Activated CD4-positive, alpha-beta memory T cell treated with anti-CD3 and anti-CD28 coated beads for 36 hours (primary cell): Measurements from ENCODE around the gene GLB1L2. TPM values are rescaled to one million over a fixed set of nuclear protein-coding genes. Genes with fewer than 3 reads are reported as not detected.

Source experiments
- CTCF ChIA-PET: fragments of 350-600 bp; sonication (Branson Sonifier 250); formaldehyde crosslinking; loops from one replicate; lab custom pipeline; 2021; ENCODE audit warnings: antibody characterized with exemption, inconsistent platforms; lab: Charles Lee
- POLR2A ChIA-PET: fragments of 350-600 bp; sonication (Branson Sonifier 250); formaldehyde crosslinking; loops from one replicate; lab custom pipeline; 2021; ENCODE audit warnings: antibody characterized with exemption; lab: Charles Lee
- DNase-seq: peaks from one replicate; pipeline ENCODE4 v3.0.0-alpha.2; 2020
- H3K27ac Mint-ChIP-seq: one replicate; pipeline ENCODE4 v1.8.0; 2021; ENCODE audit warnings: mixed read lengths
- H3K27me3 Mint-ChIP-seq: one replicate; pipeline ENCODE4 v1.8.0; 2021; ENCODE audit warnings: mixed read lengths
- H3K36me3 Mint-ChIP-seq: one replicate; pipeline ENCODE4 v1.8.0; 2021; ENCODE audit warnings: mixed read lengths
- H3K4me1 Mint-ChIP-seq: one replicate; pipeline ENCODE4 v1.8.0; 2021; ENCODE audit warnings: low read depth, mixed read lengths
- H3K4me3 Mint-ChIP-seq: one replicate; pipeline ENCODE4 v1.8.0; 2021; ENCODE audit warnings: mild to moderate bottlenecking, mixed read lengths
- H3K9me3 Mint-ChIP-seq: one replicate; pipeline ENCODE4 v1.8.0; 2021; ENCODE audit warnings: mixed read lengths
- intact Hi-C: fragments of 100-400 bp; cut with micrococcal nuclease; formaldehyde crosslinking; loops from one replicate; pipeline ENCODE4 v1.15.1; 2023
- total RNA-seq, 2 experiments: library from RNA; stranded (reverse); gene quantifications; one replicate each; pipeline ENCODE4 v1.2.3, GENCODE V29; 2021

Gene GLB1L2
- total RNA-seq, 2 experiments from 2014 or later, result 3.8 to 4.1 TPM

DNA sequence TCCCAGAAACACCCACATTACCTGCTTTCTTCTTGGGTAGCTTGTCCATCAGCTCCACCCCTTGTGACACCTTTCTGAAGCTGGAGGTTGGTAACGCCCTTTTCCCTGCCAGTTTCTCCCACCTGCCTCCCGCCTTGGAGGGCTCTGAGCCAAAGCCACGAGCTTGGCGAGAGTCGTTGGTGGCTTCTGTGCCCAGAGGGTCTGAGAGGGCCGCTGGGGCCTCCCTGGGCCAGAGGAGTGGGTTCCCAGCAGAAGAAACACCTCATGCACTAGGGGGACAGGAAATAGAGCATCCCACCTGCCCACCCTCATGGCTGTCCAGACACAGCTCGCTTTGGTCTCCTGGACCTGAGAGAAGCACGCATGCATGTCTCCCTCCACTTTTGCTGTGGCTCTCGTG is 42.4 kb downstream of the GLB1L2 start:
- H3K4me3 Mint-ChIP-seq, result no peak overlapping the region
- CTCF ChIA-PET, result no interaction called here
- POLR2A ChIA-PET, result no interaction called here

DNA sequence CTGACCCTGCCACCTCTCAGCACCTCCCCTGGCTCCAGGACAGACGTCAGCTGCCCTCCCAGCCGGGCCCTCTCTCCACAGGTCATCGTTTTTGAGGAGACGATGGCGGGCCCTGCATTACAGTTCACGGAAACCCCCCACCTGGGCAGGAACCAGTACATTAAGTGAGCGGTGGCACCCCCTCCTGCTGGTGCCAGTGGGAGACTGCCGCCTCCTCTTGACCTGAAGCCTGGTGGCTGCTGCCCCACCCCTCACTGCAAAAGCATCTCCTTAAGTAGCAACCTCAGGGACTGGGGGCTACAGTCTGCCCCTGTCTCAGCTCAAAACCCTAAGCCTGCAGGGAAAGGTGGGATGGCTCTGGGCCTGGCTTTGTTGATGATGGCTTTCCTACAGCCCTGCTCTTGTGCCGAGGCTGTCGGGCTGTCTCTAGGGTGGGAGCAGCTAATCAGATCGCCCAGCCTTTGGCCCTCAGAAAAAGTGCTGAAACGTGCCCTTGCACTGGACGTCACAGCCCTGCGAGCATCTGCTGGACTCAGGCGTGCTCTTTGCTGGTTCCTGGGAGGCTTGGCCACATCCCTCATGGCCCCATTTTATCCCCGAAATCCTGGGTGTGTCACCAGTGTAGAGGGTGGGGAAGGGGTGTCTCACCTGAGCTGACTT is 43.2 kb downstream of the GLB1L2 start:
- POLR2A ChIA-PET, result no interaction called here
- H3K36me3 Mint-ChIP-seq, result no peaks in the 10 kb centered on the region

More for the DNA sequence above, 42.4 kb downstream of the GLB1L2 start:
- Mint-ChIP-seq H3K4me1 (no peaks in the 10 kb centered on the region), H3K36me3 (no peaks in the 10 kb centered on the region), H3K27ac (no peak overlapping the region), H3K27me3 (no peaks in the 10 kb centered on the region), H3K9me3 (no peaks in the 10 kb centered on the region)
- intact Hi-C loops, result no loop called here
- no peak for DNase-seq

DNA sequence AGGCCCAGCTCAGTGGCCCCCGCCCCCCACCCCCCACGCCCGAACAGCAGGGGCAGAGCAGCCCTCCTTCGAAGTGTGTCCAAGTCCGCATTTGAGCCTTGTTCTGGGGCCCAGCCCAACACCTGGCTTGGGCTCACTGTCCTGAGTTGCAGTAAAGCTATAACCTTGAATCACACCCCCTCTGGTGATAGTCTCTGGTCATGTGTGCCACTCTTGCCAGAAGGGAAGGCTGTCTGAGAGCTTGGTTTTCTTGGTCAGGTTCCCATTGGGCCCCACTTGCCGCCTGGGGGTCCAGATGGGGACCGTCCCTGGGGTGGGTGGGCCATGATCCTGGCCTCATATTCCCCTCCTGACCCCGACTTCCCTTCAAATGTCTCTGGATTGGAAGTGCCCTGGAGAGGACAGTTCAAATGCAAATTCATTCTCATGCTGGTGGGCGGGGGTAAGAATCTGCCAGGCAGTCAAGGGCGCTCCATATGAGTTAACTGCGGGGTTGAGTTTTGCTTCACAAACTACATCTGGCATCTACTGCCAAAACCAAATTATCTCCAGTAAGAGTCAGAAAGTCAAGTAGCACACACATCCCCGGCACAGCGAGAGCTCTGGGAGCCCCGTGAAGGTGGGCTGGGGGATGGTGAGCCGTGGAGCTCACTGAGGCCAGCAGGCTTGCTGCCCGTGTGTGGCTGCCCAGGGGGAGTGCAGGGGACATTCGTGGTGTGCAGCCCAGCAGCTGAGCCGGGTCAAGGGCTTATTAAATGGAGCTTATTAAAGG is 44.5 kb downstream of the GLB1L2 start:
- Mint-ChIP-seq H3K4me1 (no peaks in the 10 kb centered on the region), H3K4me3 (no peak overlapping the region), H3K36me3 (no peaks in the 10 kb centered on the region), H3K27me3 (no peaks in the 10 kb centered on the region), H3K9me3 (no peaks in the 10 kb centered on the region), H3K27ac (no peak overlapping the region)
- POLR2A ChIA-PET, result interaction anchor here (0.6 kb wide), 1 partner anchor 242 kb away, joined by 3 read pairs; no protein-coding TSS in a partner anchor
- intact Hi-C loops, result no loop called here
- CTCF ChIA-PET, result no interaction called here
- DNase-seq, result no peak

More for the DNA sequence above, 43.2 kb downstream of the GLB1L2 start:
- CTCF ChIA-PET, result no interaction called here
- Mint-ChIP-seq H3K9me3 (no peaks in the 10 kb centered on the region), H3K27me3 (no peaks in the 10 kb centered on the region), H3K4me3 (no peak overlapping the region), H3K27ac (no peak overlapping the region), H3K4me1 (no peaks in the 10 kb centered on the region)
- intact Hi-C loops, result no loop called here
- no peak for DNase-seq

DNA sequence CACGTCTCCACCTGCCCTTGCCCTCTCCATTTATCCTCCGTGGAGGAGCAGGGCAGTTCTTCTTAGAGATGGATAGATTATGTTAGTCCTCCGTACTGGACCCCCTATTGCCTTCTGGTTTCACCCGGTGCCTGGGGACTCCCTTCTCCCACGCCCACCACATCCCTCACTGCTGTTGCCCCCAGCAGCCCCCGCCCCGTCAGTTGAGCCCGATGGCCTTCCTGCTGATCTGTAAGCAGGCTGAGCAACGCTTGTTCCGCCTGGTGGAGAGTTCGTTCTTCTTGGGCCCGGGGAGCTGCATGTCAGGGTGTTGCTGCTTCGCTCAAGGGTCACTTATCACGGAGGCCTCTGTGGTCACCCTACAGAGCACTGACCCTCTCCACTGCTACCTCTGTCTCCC is 46.1 kb downstream of the GLB1L2 start:
- DNase-seq, result no peak
- intact Hi-C loops, result no loop called here
- Mint-ChIP-seq H3K36me3 (no peaks in the 10 kb centered on the region), H3K27me3 (no peaks in the 10 kb centered on the region), H3K4me3 (no peak overlapping the region), H3K4me1 (no peaks in the 10 kb centered on the region), H3K9me3 (no peaks in the 10 kb centered on the region), H3K27ac (no peak overlapping the region)
- CTCF ChIA-PET, result no interaction called here
- POLR2A ChIA-PET, result no interaction called here

DNA sequence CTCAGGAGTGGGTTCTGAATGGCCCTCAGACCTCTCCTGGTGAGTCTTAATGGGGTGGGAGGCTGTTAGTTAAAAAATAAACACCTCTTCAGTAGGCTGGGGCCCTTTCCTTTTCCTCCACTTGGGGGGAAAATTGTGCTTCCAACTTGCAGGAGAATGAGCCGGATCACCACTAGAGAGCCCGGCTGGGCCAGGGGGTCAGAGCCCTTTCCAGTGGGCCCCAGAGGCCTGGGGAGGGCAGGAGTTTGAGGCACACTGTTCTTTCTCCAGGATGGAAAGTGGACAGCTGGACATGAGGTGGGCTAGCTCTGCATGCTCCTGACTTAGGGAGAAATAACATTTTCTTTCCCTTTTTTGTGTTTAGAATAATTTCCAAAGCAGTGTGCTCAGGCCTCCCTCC is 47.5 kb downstream of the GLB1L2 start:
- H3K4me1 Mint-ChIP-seq, result no peaks in the 10 kb centered on the region
- peaks cover 3% of the 10 kb centered on the region for H3K27me3 Mint-ChIP-seq
- H3K4me3 Mint-ChIP-seq, result no peak overlapping the region
- ChIA-PET CTCF (no interaction called here), POLR2A (no interaction called here)
- H3K9me3 Mint-ChIP-seq, result no peaks in the 10 kb centered on the region
- no peak overlapping the region for H3K27ac Mint-ChIP-seq
- intact Hi-C loops, result no loop called here
- DNase-seq, result no peak
- H3K36me3 Mint-ChIP-seq, result no peaks in the 10 kb centered on the region

DNA sequence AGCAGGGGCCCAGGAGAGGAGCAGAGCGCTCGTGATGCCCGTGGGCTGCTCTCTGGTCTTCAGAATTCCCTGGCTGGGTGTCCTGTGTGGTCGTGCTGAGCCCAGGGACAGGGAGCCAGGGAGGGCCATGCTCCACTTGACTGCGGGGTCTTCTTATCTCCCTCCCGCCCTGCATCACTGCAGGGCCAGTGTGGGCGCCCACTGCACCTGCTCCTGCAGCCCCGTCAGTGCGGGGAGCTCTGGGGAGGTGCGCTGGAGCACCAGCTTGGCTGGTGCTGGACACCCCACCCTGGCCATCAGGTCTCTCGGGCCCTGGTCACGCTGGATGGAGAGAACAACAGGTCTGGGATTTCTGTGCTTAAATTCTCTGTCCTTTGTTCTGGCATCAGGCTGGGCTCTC is 48.4 kb downstream of the GLB1L2 start:
- H3K27me3 Mint-ChIP-seq, result peaks cover 7% of the 10 kb centered on the region
- intact Hi-C loops, result no loop called here
- CTCF ChIA-PET, result no interaction called here
- H3K9me3 Mint-ChIP-seq, result no peaks in the 10 kb centered on the region
- POLR2A ChIA-PET, result no interaction called here
- H3K4me1 Mint-ChIP-seq, result peaks cover under 1% of the 10 kb centered on the region
- H3K4me3 Mint-ChIP-seq, result no peak overlapping the region
- no peak for DNase-seq
- no peak overlapping the region for H3K27ac Mint-ChIP-seq
- H3K36me3 Mint-ChIP-seq, result no peaks in the 10 kb centered on the region

DNA sequence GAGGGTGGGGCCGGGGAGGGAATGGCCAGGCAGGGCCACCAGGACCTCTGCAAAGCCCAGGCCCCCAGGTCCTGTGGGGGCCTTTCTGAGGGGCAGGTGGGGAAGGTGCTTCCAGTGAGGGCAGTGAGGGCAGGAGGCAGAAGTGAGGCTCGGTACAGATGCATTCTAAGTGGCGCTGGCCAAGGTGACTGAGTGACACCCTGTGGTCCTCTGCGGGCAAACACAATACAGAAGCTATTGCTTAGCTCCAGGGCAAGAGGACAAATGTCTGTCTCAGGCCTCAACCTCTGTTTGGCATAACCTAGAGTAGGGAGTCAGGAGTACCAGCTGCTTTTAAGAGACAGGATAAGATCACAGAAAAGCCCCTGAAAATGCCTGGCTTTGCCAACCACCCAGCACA is 49.0 kb downstream of the GLB1L2 start:
- CTCF ChIA-PET, result no interaction called here
- no peak overlapping the region for H3K4me3 Mint-ChIP-seq
- H3K27ac Mint-ChIP-seq, result no peak overlapping the region
- POLR2A ChIA-PET, result no interaction called here
- H3K36me3 Mint-ChIP-seq, result no peaks in the 10 kb centered on the region
- intact Hi-C loops, result no loop called here
- H3K27me3 Mint-ChIP-seq, result peaks cover 10% of the 10 kb centered on the region
- DNase-seq, result no peak
- peaks cover 6% of the 10 kb centered on the region for H3K4me1 Mint-ChIP-seq
- no peaks in the 10 kb centered on the region for H3K9me3 Mint-ChIP-seq

DNA sequence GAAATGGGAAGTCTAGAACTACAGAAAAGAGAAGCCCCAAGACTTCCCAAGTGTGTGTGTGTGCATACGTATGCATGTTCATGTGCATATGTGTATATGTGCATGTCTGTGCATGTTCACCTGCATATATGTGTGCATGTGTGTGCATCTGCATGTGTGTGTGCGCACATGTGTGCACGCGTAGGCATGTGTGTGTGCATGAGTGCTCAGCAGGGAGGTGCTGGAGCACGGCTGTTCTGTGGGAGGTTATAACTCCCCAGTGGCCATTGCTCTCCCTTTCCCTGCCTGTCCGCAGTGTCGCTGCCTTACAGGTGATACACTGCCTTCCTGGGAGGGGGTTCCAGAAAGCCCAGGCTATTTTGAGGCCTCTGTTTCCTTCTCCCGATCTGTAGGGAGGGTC is 50.5 kb downstream of the GLB1L2 start:
- no peaks in the 10 kb centered on the region for H3K9me3 Mint-ChIP-seq

DNA sequence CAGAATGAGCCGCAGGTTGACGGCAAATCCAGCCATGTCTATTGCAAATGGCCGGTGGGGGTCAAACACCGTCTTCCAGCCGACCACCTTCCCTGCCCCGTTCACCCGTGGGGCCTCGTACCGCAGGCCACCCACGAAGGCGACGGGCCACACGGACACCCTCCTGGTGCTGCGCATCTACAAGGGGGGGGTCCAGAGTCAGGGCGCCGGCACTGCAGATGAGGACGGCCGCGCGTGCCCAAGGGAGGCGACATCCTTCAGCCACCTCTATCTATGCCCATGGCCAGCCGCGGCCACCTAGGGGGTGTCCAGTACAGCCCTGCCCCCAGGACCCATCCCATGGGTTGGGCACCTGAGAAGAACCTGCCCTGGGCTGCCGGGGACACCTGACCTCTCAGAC is 51.0 kb downstream of the GLB1L2 start:
- POLR2A ChIA-PET, result no interaction called here
- Mint-ChIP-seq H3K4me1 (peaks cover 21% of the 10 kb centered on the region), H3K4me3 (no peak overlapping the region), H3K36me3 (no peaks in the 10 kb centered on the region), H3K27me3 (peaks cover 19% of the 10 kb centered on the region), H3K9me3 (no peaks in the 10 kb centered on the region), H3K27ac (no peak overlapping the region)
- intact Hi-C loops, result no loop called here
- CTCF ChIA-PET, result no interaction called here
- no peak for DNase-seq

More for the DNA sequence above, 50.5 kb downstream of the GLB1L2 start:
- Mint-ChIP-seq H3K36me3 (no peaks in the 10 kb centered on the region), H3K4me1 (peaks cover 20% of the 10 kb centered on the region), H3K27me3 (peaks cover 19% of the 10 kb centered on the region), H3K27ac (no peak overlapping the region), H3K4me3 (no peak overlapping the region)
- CTCF ChIA-PET, result no interaction called here
- intact Hi-C loops, result no loop called here
- POLR2A ChIA-PET, result no interaction called here
- no peak for DNase-seq

DNA sequence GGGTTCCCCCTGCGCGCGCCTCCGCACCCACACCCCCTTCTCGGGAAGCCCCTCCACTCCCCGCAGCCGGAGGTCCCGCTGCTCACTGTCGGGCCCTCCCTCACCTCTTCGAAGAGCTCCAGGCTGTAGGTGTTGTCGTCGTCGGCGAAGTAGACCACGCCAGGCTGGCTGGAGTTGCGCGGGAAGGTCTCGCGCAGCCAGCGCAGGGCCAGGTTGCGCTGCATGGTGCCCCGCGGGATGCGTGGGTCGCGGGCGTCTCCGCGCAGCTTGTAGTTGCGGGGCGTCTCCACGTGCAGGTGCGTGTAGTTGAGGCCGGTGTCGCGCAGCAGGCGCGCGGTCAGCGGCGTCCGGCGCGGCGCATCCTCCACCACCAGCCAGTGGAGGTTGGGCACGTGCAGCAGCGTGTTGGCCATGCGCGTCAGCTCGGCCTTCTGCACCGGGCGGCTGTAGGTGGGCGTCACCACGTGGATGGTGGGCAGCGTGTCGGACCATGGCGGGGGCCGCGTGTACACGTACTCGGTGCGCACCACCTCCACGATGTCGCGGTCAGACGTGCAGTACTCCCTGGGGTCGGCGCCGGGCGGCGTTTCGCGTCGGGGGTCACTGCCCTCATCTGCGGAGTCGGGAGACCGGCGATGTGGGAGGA is 51.9 kb downstream of the GLB1L2 start:
- H3K27ac Mint-ChIP-seq, result no peak overlapping the region
- H3K27me3 Mint-ChIP-seq, result peaks cover 25% of the 10 kb centered on the region
- intact Hi-C loops, result no loop called here
- no peaks in the 10 kb centered on the region for H3K36me3 Mint-ChIP-seq
- H3K4me3 Mint-ChIP-seq, result no peak overlapping the region
- H3K4me1 Mint-ChIP-seq, result peaks cover 21% of the 10 kb centered on the region
- no peaks in the 10 kb centered on the region for H3K9me3 Mint-ChIP-seq
- DNase-seq, result no peak
- ChIA-PET CTCF (no interaction called here), POLR2A (no interaction called here)

DNA sequence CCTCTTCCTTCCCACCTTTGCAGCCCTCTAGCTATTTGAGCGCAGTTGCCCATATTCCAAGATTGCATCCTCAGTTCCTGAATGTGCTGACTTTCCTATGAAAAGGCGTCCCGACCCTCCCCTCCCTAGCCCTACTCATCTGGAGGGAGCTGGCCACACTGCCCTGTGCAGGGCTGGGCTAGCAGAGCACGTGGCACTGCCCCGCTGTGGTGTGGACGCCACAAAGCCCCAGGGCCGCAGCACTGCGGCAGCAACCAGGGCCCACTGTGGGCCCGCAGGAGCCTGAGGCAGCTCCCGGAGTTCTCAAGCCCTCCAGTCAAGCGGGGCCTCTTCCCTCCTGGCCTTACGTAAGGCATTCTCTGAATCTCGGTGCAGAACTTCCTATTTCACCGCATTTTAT is 52.6 kb downstream of the GLB1L2 start:
- Mint-ChIP-seq H3K36me3 (no peaks in the 10 kb centered on the region), H3K4me3 (no peak overlapping the region), H3K27ac (no peak overlapping the region), H3K9me3 (no peaks in the 10 kb centered on the region), H3K27me3 (peaks cover 25% of the 10 kb centered on the region), H3K4me1 (peaks cover 21% of the 10 kb centered on the region)
- DNase-seq, result no peak
- ChIA-PET POLR2A (no interaction called here), CTCF (no interaction called here)
- intact Hi-C loops, result no loop called here

DNA sequence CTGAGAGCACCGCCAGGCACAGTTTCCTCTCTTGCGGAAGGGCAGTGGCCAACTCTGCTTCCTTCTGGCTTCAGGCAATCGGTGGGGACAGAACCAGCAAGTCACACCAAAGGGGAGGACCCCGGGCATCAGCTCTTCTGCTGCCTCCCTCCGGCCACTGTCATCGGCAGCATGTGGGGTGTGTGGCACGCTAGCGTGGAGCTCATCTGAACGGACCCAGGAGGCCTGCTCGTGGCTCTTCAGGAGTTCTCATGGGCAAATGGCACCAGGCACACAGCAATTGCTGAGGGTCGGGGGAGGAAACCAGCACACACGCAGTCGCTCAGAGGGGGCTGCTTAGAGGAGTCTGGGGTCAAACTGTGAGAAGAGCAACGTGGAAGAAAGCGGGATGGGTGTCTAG is 53.4 kb downstream of the GLB1L2 start:
- no peak for DNase-seq
- intact Hi-C loops, result no loop called here
- H3K27ac Mint-ChIP-seq, result no peak overlapping the region
- peaks cover 25% of the 10 kb centered on the region for H3K27me3 Mint-ChIP-seq
- CTCF ChIA-PET, result no interaction called here
- no peaks in the 10 kb centered on the region for H3K9me3 Mint-ChIP-seq
- H3K4me3 Mint-ChIP-seq, result no peak overlapping the region
- POLR2A ChIA-PET, result no interaction called here
- no peaks in the 10 kb centered on the region for H3K36me3 Mint-ChIP-seq
- peaks cover 21% of the 10 kb centered on the region for H3K4me1 Mint-ChIP-seq
